Tibial nerve (tissue), 4 donors: ENCODE data around the gene EML6. TPM values are rescaled to one million over a fixed set of nuclear protein-coding genes. Genes with fewer than 3 reads are reported as not detected.

ENCODE experiments used
- DNase-seq, 2 donors: peaks; one replicate each; pipeline ENCODE4 v3.0.0-alpha.2; 2019; ENCODE audit warnings: low spot score in 2 of 2
- H3K27ac ChIP-seq, 4 donors: fragments of 200-600 bp; sonication (generic) in 3 of 4; one replicate each; pipeline ENCODE4 v1.5.1; 2017 to 2019; ENCODE audit warnings: mild to moderate bottlenecking in 1 of 4
- H3K27me3 ChIP-seq, 2 donors: fragments of 200-600 bp; sonication (generic) in 1 of 2; one replicate each; pipeline versions ENCODE4 v1.5.1 to v1.6.0; 2017 to 2019
- H3K36me3 ChIP-seq, 3 donors: fragments of 200-600 bp; sonication (generic); one replicate each; pipeline ENCODE4 v1.5.1; 2018 to 2019
- H3K4me1 ChIP-seq, 4 donors: fragments of 200-600 bp; sonication (generic) in 3 of 4; one replicate each; pipeline ENCODE4 v1.5.1; 2017 to 2019
- H3K4me3 ChIP-seq, 4 donors: fragments of 200-600 bp; sonication (generic) in 3 of 4; one replicate each; pipeline ENCODE4 v1.5.1; 2017 to 2019; ENCODE audit warnings: mild to moderate bottlenecking in 1 of 4, moderate library complexity in 1 of 4
- H3K9me3 ChIP-seq, 4 donors: fragments of 200-600 bp; sonication (generic) in 3 of 4; one replicate each; pipeline ENCODE4 v1.5.1; 2017 to 2019
- EP300 ChIP-seq, 2 donors: sonication (generic); formaldehyde crosslinking; IDR thresholded peaks; one replicate each; pipeline ENCODE4 v1.6.1; 2017; ENCODE audit warnings: antibody characterized with exemption in 2 of 2, mild to moderate bottlenecking in 1 of 2
- POLR2A ChIP-seq, 2 donors: fragments of 450-650 bp; IDR thresholded peaks; one replicate each; pipeline ENCODE4 v1.6.1; 2017; ENCODE audit warnings: antibody characterized with exemption in 2 of 2, mild to moderate bottlenecking in 2 of 2, moderate library complexity in 2 of 2
- WGBS, 2 donors: methylation state at CpG; one replicate each; pipeline ENCODE4 v1.1.5; 2018; 5-methylcytosine and 5-hydroxymethylcytosine counted together
- total RNA-seq, 4 donors: library from RNA; depleted of rRNA; stranded (reverse); fragments of >200 nt; gene quantifications; one replicate each; pipeline ENCODE4 v1.1.0, GENCODE V29; 2016
- TF ChIP-seq, protein P1 (sequence below), 5 experiments: fragments of 200-600 bp in 3 of 5; fragments of 450-650 bp in 2 of 5; sonication (generic) in 3 of 5; IDR thresholded peaks; one replicate each; pipeline ENCODE4 v1.5.1; 2016 to 2019; ENCODE audit warnings: antibody characterized with exemption in 5 of 5, mild to moderate bottlenecking in 3 of 5, moderate library complexity in 2 of 5

Gene EML6
- total RNA-seq, 4 donors from 2014 or later = 0.60 to 18.0 (median 0.93) TPM

GRCh38 chr2:54770211-54770610 lies 46.7 kb downstream of the EML6 start:
- DNase-seq = no peak
- TF ChIP-seq EP300 (IDR thresholded peaks at IDR 0.05) = no peak
- no peak for TF ChIP-seq POLR2A (IDR thresholded peaks at IDR 0.05)
- TF ChIP-seq, protein P1, sequence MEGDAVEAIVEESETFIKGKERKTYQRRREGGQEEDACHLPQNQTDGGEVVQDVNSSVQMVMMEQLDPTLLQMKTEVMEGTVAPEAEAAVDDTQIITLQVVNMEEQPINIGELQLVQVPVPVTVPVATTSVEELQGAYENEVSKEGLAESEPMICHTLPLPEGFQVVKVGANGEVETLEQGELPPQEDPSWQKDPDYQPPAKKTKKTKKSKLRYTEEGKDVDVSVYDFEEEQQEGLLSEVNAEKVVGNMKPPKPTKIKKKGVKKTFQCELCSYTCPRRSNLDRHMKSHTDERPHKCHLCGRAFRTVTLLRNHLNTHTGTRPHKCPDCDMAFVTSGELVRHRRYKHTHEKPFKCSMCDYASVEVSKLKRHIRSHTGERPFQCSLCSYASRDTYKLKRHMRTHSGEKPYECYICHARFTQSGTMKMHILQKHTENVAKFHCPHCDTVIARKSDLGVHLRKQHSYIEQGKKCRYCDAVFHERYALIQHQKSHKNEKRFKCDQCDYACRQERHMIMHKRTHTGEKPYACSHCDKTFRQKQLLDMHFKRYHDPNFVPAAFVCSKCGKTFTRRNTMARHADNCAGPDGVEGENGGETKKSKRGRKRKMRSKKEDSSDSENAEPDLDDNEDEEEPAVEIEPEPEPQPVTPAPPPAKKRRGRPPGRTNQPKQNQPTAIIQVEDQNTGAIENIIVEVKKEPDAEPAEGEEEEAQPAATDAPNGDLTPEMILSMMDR (IDR thresholded peaks at IDR 0.05) = no peak
- Histone ChIP-seq H3K4me3 (no peak overlapping the region), H3K27me3 (no peaks in the 10 kb centered on the region), H3K27ac (no peak overlapping the region), H3K9me3 (peaks cover 0 to 5% (median 0%) of the 10 kb centered on the region in 4 donors), H3K36me3 (no peaks in the 10 kb centered on the region), H3K4me1 (no peaks in the 10 kb centered on the region)
- WGBS, 2 donors = 90 to 92% methylated on average over 2 of the region's 2 CpGs

- WGBS, 2 donors = 90 to 95% methylated on average over 3 of the region's 3 CpGs
Observed at GRCh38 chr2:54770676-54771075, 47.2 kb downstream of the EML6 start.

DNA sequence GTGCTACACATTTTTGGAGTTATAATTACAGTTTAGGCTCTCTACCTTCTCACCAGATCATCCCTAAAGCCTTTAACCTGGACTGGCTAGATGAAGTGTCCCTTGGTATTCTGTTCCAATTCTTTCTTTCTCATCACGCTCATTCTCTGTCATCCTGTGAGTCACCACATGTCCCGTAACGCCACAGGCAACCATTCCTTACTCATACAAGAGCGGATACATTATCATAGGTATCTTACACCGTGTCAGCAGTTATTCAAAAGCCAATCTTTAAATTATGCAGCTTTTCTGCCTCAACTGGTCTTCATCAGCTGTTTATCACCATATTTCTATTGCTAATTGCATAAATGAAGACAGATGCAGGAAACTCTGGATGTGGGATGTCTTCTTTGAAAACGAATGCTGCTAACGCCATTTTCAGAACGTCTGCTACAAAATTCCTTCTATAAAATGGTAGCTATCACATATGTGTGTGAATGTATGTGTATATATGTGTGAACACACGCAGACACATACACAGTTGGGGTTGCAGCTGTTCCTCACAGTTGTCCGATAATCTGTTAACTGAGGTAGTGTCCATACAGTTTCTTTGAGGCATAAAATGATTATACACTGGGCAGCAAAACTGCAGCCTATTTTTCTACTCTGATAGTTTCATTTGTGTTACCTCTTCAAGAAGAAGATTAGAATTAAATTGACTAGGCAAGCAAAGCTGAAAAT lies 47.9 kb downstream of the EML6 start:
- no peak overlapping the region for H3K27ac ChIP-seq
- TF ChIP-seq, protein P1 (IDR thresholded peaks at IDR 0.05) = no peak
- no peak for TF ChIP-seq POLR2A (IDR thresholded peaks at IDR 0.05)
- no peak for TF ChIP-seq EP300 (IDR thresholded peaks at IDR 0.05)
- H3K9me3 ChIP-seq = peaks cover 0 to 15% (median 3%) of the 10 kb centered on the region in 4 donors
- no peak overlapping the region for H3K4me3 ChIP-seq
- H3K27me3 ChIP-seq = no peaks in the 10 kb centered on the region
- 91 to 92% methylated on average over 10 of the region's 10 CpGs for WGBS, 2 donors
- no peaks in the 10 kb centered on the region for H3K36me3 ChIP-seq
- no peaks in the 10 kb centered on the region for H3K4me1 ChIP-seq
- DNase-seq = no peak

More at GRCh38 chr2:54770676-54771075, 47.2 kb downstream of the EML6 start:
- Histone ChIP-seq H3K27ac (no peak overlapping the region), H3K4me3 (no peak overlapping the region), H3K27me3 (no peaks in the 10 kb centered on the region), H3K36me3 (no peaks in the 10 kb centered on the region), H3K9me3 (peaks cover 0 to 10% (median 1%) of the 10 kb centered on the region in 4 donors), H3K4me1 (no peaks in the 10 kb centered on the region)
- TF ChIP-seq, protein P1 (IDR thresholded peaks at IDR 0.05) = no peak
- TF ChIP-seq POLR2A (IDR thresholded peaks at IDR 0.05) = no peak
- TF ChIP-seq EP300 (IDR thresholded peaks at IDR 0.05) = no peak
- no peak for DNase-seq

- 85 to 86% methylated on average over 3 of the region's 3 CpGs for WGBS, 2 donors
- Histone ChIP-seq H3K27ac (no peak overlapping the region), H3K36me3 (no peaks in the 10 kb centered on the region), H3K4me3 (no peak overlapping the region), H3K9me3 (peaks cover 0 to 17% (median 3%) of the 10 kb centered on the region in 4 donors), H3K4me1 (no peaks in the 10 kb centered on the region), H3K27me3 (no peaks in the 10 kb centered on the region)
- TF ChIP-seq POLR2A (IDR thresholded peaks at IDR 0.05) = no peak
- TF ChIP-seq, protein P1 (IDR thresholded peaks at IDR 0.05) = no peak
- no peak for TF ChIP-seq EP300 (IDR thresholded peaks at IDR 0.05)
- no peak for DNase-seq
Observed at GRCh38 chr2:54772110-54772509, 48.6 kb downstream of the EML6 start.

- TF ChIP-seq EP300 (IDR thresholded peaks at IDR 0.05) (no peak), POLR2A (IDR thresholded peaks at IDR 0.05) (no peak)
- TF ChIP-seq, protein P1 (IDR thresholded peaks at IDR 0.05) = no peak
- Histone ChIP-seq H3K9me3 (peaks cover 0 to 17% (median 3%) of the 10 kb centered on the region in 4 donors), H3K4me3 (no peak overlapping the region), H3K27ac (no peak overlapping the region), H3K36me3 (no peaks in the 10 kb centered on the region), H3K4me1 (no peaks in the 10 kb centered on the region), H3K27me3 (no peaks in the 10 kb centered on the region)
- WGBS, 2 donors = 69 to 76% methylated on average over 4 of the region's 4 CpGs
- no peak for DNase-seq
Observed at GRCh38 chr2:54772531-54772930, 49.1 kb downstream of the EML6 start.
